ENCODE results near the gene CISH.

Gene CISH

DNA sequence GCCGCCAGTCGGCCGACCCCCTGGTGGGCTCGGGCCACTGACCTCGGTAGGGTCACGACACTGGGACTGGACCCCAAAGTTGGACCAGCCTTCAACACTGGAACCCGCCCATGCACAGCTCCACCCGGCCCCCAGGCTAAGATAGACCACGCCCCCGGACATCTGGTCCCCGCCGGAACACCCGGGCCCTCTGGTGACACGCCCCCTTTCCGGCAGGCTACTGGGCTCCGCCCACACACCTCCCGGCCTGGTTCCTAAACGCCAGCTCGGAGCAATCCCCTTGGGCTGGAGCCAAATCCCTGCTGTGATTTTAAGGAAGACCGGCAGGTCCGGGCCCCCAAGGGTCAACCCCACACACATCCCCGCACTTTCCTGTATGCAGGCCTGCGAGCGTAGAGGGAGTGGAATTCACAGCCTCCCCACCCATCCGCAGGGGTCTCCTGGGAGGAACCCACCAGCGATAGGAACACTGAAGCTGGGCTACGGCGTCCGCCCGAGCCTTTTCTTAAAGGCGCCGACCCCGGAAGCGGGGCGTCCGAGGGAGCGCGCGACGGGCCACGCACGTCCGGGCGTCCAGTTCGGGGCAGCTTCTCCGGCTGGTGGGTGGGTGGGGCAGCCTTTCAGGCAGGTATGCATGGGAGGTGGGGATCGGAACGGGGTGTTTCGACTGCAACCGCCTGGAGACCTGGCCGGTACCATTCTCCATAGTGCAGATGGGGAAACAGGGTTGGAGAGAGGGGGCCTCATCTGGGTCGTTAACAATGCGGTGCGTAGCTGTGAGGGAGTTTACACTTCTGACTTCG, 42.4 kb downstream of the CISH start, which contains the start of gene HEMK1:
Gene HEMK1, plus strand, starts transcription at position 576 of the 803 bp plus-strand sequence. CDS start 1,583 bp downstream, outside the sequence.
- DNase-seq = peak; percentile 76

DNA sequence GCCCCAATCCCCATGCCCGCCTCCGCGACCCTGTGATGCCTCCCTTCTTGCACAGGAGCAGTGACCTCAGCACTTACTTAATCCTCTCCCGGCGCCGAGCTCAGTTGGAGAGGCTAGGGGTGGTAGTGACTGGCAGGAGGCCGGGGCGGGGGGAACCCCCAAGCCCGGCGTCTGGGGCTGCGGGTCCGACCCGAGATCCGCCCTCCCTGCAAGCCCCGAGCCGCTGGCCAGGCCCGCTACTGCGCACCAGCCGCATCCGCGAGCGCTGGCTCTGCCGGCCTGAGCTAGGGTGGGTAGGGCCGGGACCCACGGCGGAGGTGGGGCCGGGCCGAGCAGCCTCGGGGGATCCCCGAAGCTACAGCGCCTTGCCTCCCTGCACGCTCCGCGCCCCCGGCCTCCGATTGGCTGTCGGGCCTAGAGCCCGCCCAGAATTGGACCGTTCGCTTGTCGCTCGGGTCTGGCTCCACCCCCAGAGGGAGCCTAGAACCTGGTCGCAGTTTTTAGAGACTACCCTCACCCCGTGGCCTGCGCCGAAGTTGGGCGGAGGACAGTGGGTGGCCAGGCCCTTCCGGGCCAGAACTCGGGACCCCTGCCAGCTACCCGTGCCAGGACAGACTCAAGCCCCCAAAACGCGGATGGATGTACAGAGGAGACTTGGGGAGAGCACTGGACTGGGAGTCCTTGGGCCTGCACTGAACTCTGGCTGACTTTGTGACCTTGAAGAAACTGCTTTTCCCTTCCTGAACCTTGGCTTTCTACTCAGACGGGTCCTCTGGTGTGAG, 44.0 kb downstream of the CISH start, which contains the start of gene C3orf18:
Gene C3orf18, minus strand, starts transcription at position 362 of the 782 bp plus-strand sequence. CDS start 2,048 bp downstream, outside the sequence.
- DNase-seq = peak; percentile 55

DNA sequence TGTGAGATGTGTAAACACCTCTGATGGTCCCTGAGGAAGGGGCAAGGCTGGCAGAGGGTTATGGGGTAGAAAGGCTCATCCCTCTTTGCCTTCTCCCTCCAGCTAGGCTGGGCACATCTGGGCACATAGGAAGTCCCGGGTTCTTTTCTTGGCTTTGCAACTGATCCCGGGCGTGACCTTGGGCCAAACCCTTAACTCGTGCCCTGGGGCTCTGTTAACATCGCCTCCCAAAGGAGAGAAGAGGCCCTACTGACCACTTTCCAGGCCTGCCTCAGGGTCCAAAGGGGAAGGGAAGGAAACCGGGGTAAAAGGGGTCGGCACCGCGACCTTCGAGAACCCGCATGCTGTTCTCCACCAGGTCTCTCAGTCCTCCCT, 44.6 kb downstream of the CISH start:
- no peak for DNase-seq

DNA sequence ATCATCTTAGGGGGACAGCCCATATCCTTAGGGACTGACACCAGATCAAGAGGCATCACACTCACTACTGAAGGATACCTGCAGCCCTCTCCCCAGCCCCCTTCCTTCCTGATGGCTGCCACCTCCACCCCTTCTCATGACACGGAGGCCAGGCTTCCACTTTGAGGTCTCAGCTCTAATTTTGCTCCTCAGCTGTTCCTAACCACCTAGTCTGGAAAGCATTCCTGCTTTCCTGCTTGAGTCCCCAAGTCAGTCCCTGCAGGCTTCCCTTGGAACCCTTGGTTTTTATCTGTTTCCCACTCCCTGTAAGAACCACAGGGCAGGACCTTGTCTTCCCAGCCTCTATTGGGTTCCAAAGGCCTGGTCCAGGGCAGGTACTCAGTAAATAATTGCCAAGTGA, 47.3 kb downstream of the CISH start:
- no peak for DNase-seq

DNA sequence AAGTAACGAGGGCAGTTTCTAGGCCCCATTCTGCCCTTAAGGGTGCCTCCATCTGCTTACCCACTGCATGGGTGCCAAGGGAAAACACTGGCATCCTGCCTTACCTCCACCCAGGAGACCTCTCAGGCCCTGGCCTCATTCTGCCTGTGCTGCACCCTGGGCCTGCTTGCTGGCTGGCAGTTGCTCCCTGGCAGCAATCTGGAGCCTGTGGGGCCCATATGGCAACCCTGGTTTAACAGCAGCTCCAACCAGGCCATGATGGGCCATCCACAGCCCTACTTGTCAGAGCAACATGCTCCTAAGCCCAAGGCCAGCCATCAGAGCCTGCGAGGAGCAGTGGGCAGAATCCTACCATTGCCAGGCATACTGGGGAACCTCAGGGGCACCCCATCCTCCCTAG, 47.7 kb downstream of the CISH start:
- DNase-seq = no peak

DNA sequence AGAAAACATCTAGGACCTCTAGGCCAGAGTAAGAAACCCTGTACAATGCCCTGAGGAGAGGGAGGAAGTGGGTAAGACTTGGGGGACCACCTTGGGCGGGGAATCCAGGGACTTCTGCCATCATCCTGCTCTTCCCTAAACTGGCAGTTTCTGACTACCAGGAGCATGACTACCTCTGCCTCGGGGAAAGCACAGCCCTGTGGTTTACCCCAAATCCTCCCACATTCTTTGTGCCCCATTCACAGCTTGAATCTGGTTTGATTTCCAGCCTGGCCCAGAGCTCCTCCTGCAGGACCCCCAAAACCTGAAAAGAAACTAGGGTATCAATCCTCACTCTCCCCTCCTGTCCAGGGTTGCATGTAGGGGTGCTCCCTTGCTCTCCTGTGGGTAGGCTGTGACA, 48.7 kb downstream of the CISH start:
- no peak for DNase-seq

DNA sequence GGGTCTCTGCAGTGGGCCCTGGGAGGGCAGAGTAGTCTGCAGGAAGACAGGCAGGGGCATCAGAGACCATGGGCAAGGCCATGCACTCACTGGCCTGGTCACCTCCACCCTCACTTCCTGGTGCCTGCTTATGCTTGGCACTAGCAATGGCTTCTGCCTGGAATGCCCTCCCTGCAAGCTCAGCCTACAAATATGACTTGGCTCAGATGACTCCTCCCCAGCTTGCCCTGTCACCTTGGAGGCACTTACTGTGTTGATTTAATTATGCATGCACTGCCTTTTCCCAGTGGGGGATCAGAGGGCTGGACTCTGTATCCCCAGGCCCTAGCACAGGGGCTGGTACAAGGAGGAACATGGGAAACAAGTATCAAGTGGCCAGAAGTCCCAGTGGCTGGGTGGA, 51.9 kb downstream of the CISH start:
- no peak for DNase-seq

DNA sequence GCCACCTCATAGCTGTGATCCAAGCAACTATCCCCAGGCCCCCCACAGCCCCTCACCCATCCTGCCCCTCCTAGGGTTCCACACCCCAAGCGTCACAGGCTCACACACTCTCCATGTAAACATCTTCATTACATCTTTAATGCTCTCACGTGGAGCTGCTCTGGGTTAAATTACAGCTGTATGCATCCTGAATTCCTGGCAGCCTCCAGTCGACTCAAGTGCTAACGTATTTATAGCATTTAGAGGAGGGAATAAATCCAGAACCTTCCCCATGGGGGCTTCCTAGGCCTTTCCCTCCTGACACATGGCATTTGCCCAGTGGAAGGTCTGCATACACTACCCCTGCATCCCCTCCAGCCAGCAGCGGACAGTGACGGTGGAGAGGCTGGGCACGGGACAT, 53.7 kb downstream of the CISH start:
- no peak for DNase-seq

DNA sequence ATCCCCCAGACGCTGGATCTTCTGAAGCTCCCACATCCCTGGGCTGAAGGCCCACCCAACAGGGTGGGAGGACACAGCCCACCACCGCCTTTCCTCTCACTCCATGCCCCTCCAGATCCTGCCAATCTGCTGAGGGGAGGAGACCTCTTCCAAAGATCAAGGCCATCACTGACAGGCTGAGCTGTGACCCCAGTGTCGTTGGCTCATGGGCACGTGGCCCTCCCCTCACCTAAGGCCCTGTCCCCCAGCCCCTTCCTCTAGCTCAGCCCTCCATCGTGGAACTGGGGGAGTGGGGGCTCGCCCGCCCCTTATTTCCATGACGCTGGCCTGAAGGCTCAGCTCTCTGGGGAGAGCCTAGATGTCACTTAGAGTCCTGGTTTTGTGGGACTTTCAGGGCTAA, 54.5 kb downstream of the CISH start:
- DNase-seq = no peak
